Neuronal stem cell (in vitro differentiated cells): Measurements from ENCODE around the gene PRDX1.

ENCODE experiments used
- DNase-seq: peaks from one replicate; pipeline ENCODE4 v3.0.0-alpha.2; 2013; ENCODE audit warnings: low spot score
- H2AFZ ChIP-seq: one replicate; pipeline ENCODE4 v1.6.1; 2013; ENCODE audit warnings: mild to moderate bottlenecking, low read length, inconsistent platforms
- H2AK5ac ChIP-seq: 2 replicates; pipeline ENCODE4 v1.6.1; 2013; ENCODE audit warnings: low read depth, mild to moderate bottlenecking, inconsistent platforms, low read length, moderate library complexity, mixed read lengths
- H2BK120ac ChIP-seq: 2 replicates; pipeline ENCODE4 v1.6.1; 2013; ENCODE audit warnings: low read depth, mild to moderate bottlenecking, inconsistent platforms, low read length, moderate library complexity, mixed read lengths
- H2BK12ac ChIP-seq: one replicate; pipeline ENCODE4 v1.6.1; 2013; ENCODE audit warnings: low read length, inconsistent platforms
- H2BK15ac ChIP-seq: 2 replicates; pipeline ENCODE4 v1.6.1; 2013; ENCODE audit warnings: mild to moderate bottlenecking, low read length, inconsistent platforms, mixed read lengths
- H2BK5ac ChIP-seq: one replicate; pipeline ENCODE4 v1.6.1; 2013; ENCODE audit warnings: inconsistent platforms, mild to moderate bottlenecking, low read length, moderate library complexity
- H3K14ac ChIP-seq: one replicate; pipeline ENCODE4 v1.6.1; 2013; ENCODE audit warnings: low read length, inconsistent platforms
- H3K18ac ChIP-seq: 2 replicates; pipeline ENCODE4 v1.6.1; 2013; ENCODE audit warnings: low read length, inconsistent platforms
- H3K23ac ChIP-seq: 2 replicates; pipeline ENCODE4 v1.6.1; 2013; ENCODE audit warnings: low read depth, mild to moderate bottlenecking, mixed read lengths, low read length, inconsistent platforms; ENCODE audit not compliant: poor library complexity
- H3K27ac ChIP-seq: replicated peaks from 3 replicates; pipeline ENCODE4 v1.5.1; 2013; ENCODE audit warnings: low read length, inconsistent platforms
- H3K27me3 ChIP-seq, 3 experiments: 2 replicates each; pipeline ENCODE4 v1.6.1; 2013; ENCODE audit warnings: low read length in 3 of 3, mild to moderate bottlenecking in 2 of 3, inconsistent platforms in 1 of 3, low read depth in 1 of 3, mixed read lengths in 1 of 3, moderate library complexity in 1 of 3; ENCODE audit not compliant: control insufficient read depth in 3 of 3, insufficient read depth in 3 of 3
- H3K36me3 ChIP-seq, 2 donors: replicated peaks in 1 of 2; 2 replicates each; pipeline ENCODE4 v1.6.1; 2013; ENCODE audit warnings: low read length in 2 of 2; ENCODE audit not compliant: control insufficient read depth in 2 of 2, insufficient read depth in 2 of 2
- H3K4ac ChIP-seq: 2 replicates; pipeline ENCODE4 v1.6.1; 2013; ENCODE audit warnings: inconsistent platforms, mild to moderate bottlenecking, low read length, moderate library complexity
- H3K4me1 ChIP-seq, 2 donors: 1 replicate in 1 of 2; 2 replicates in 1 of 2; pipeline ENCODE4 v1.6.1; 2013; ENCODE audit warnings: low read length in 2 of 2, low read depth in 1 of 2; ENCODE audit not compliant: control insufficient read depth in 2 of 2, insufficient read depth in 1 of 2
- H3K4me2 ChIP-seq: one replicate; pipeline ENCODE4 v1.6.1; 2013; ENCODE audit warnings: mild to moderate bottlenecking, low read length, inconsistent platforms; ENCODE audit not compliant: insufficient read depth, poor library complexity, severe bottlenecking
- H3K4me3 ChIP-seq, 2 donors: 2 replicates each; pipeline ENCODE4 v1.5.1; 2013; ENCODE audit warnings: low read length in 2 of 2, mild to moderate bottlenecking in 2 of 2, inconsistent platforms in 1 of 2, moderate library complexity in 1 of 2
- H3K79me1 ChIP-seq: one replicate; pipeline ENCODE4 v1.6.1; 2013; ENCODE audit warnings: low read depth, mild to moderate bottlenecking, inconsistent platforms, low read length, moderate library complexity
- H3K9ac ChIP-seq: one replicate; pipeline ENCODE4 v1.6.1; 2013; ENCODE audit warnings: mild to moderate bottlenecking, low read depth, low read length, inconsistent platforms; ENCODE audit not compliant: poor library complexity
- H3K9me3 ChIP-seq, 2 donors: replicated peaks in 1 of 2; 2 replicates each; pipeline versions ENCODE3 to v1.6.1; 2013; ENCODE audit warnings: low read length in 2 of 2, mild to moderate bottlenecking in 2 of 2, inconsistent platforms in 1 of 2, low read depth in 1 of 2, mixed read lengths in 1 of 2, moderate library complexity in 1 of 2; ENCODE audit not compliant: control insufficient read depth in 2 of 2, insufficient read depth in 1 of 2
- H4K8ac ChIP-seq: one replicate; pipeline ENCODE4 v1.6.1; 2013; ENCODE audit warnings: low read depth, mild to moderate bottlenecking, inconsistent platforms, low read length, moderate library complexity
- H4K91ac ChIP-seq: one replicate; pipeline ENCODE4 v1.6.1; 2013; ENCODE audit warnings: low read length, low read depth, mild to moderate bottlenecking, inconsistent platforms; ENCODE audit not compliant: poor library complexity
- WGBS, 2 donors: extraction: QIAGEN DNeasy Blood & Tissue Kit; methylation state at CpG; one replicate each; pipeline ENCODE4 v1.1.7; 2013; ENCODE audit warnings: missing lambda C conversion rate in 2 of 2, mixed read lengths in 1 of 2; ENCODE audit not compliant: insufficient read length in 2 of 2, insufficient replicate concordance in 1 of 2; ENCODE audit errors: extremely low coverage in 2 of 2; 5-methylcytosine and 5-hydroxymethylcytosine counted together

Gene PRDX1

GRCh38 chr1:45503462-45504360, 18.0 kb downstream of the PRDX1 start:
- Histone ChIP-seq H3K27me3 (no peaks in the 10 kb centered on the region), H3K9me3 (no peaks in the 10 kb centered on the region), H3K36me3 (peaks cover 8 to 20% of the 10 kb centered on the region in 2 donors), H2BK120ac (no peak overlapping the region), H3K4ac (no peak overlapping the region), H3K79me1 (no peaks in the 10 kb centered on the region), H3K4me1 (peaks cover 4 to 9% of the 10 kb centered on the region in 2 donors), H3K9ac (no peak overlapping the region), H3K14ac (no peak overlapping the region), H4K91ac (no peak overlapping the region), H3K4me3 (no peak overlapping the region), H2AFZ (no peak overlapping the region), H3K23ac (no peak overlapping the region), H3K27ac (no peak overlapping the region), H3K18ac (no peak overlapping the region), H2BK15ac (no peak overlapping the region), H2BK5ac (no peak overlapping the region), H3K4me2 (no peak overlapping the region), H2AK5ac (no peak overlapping the region), H4K8ac (no peak overlapping the region), H2BK12ac (no peak overlapping the region)
- no CpG with 5 or more reads among the region's 14 CpGs for WGBS, 2 donors
- no peak for DNase-seq

- WGBS, 2 donors, result no CpG with 5 or more reads among the region's 2 CpGs
- no peak overlapping the region for H3K23ac ChIP-seq
- no peaks in the 10 kb centered on the region for H3K27me3 ChIP-seq
- H3K14ac ChIP-seq, result no peak overlapping the region
- H3K18ac ChIP-seq, result no peak overlapping the region
- peaks cover 0 to 5% of the 10 kb centered on the region in 2 donors for H3K36me3 ChIP-seq
- no peak overlapping the region for H2AK5ac ChIP-seq
- H3K79me1 ChIP-seq, result no peaks in the 10 kb centered on the region
- H3K27ac ChIP-seq, result no peak overlapping the region
- H4K8ac ChIP-seq, result no peak overlapping the region
- H2BK15ac ChIP-seq, result no peak overlapping the region
- H3K9ac ChIP-seq, result no peak overlapping the region
- no peaks in the 10 kb centered on the region for H3K9me3 ChIP-seq
- H4K91ac ChIP-seq, result no peak overlapping the region
- peaks cover 4 to 10% of the 10 kb centered on the region in 2 donors for H3K4me1 ChIP-seq
- no peak overlapping the region for H2BK5ac ChIP-seq
- peak overlapping the region in 1 of 2 donors; percentile 65 for H3K4me3 ChIP-seq
- DNase-seq, result no peak
- H2BK12ac ChIP-seq, result no peak overlapping the region
- no peak overlapping the region for H3K4me2 ChIP-seq
- no peak overlapping the region for H2BK120ac ChIP-seq
- no peak overlapping the region for H2AFZ ChIP-seq
- no peak overlapping the region for H3K4ac ChIP-seq
Observed at GRCh38 chr1:45501505-45501859, 20.2 kb downstream of the PRDX1 start.

GRCh38 chr1:45499415-45499769, 22.3 kb downstream of the PRDX1 start:
- Histone ChIP-seq H3K23ac (peak overlapping the region; percentile 11), H4K91ac (no peak overlapping the region), H3K27ac (no peak overlapping the region), H3K79me1 (no peaks in the 10 kb centered on the region), H3K36me3 (peaks cover 0 to 5% of the 10 kb centered on the region in 2 donors), H3K9me3 (no peaks in the 10 kb centered on the region), H2AK5ac (no peak overlapping the region), H2BK5ac (peak overlapping the region; percentile 54), H3K4ac (no peak overlapping the region), H3K4me3 (peak overlapping the region; percentile 65 to 88), H3K4me2 (peak overlapping the region; percentile 85), H3K18ac (peak overlapping the region; percentile 38), H4K8ac (no peak overlapping the region), H3K14ac (peak overlapping the region; percentile 60), H2BK120ac (no peak overlapping the region), H3K9ac (peak overlapping the region; percentile 71), H2BK12ac (no peak overlapping the region), H3K4me1 (peaks cover 4 to 10% of the 10 kb centered on the region in 2 donors), H2BK15ac (peak overlapping the region; percentile 10), H3K27me3 (no peaks in the 10 kb centered on the region), H2AFZ (peak overlapping the region; percentile 85)
- no CpG with 5 or more reads among the region's 7 CpGs for WGBS, 2 donors
- no peak for DNase-seq

DNA sequence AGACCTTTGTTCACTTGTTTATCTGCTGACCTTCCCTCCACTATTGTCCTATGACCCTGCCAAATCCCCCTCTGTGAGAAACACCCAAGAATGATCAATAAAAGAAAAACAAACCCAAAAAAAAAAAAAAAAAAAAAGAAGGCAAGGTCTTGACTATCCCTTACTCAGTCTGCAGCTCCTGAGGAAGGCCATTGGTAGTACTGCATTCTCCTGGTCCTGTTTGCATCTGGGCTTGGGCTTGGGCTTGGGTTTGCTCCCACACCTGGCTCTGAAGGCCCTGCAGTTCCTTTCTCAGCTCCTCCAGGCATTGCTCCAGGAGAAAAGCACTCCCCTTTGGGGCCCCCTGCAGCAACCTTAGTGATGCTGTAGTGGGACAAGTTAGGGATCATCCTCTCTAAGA, 23.4 kb downstream of the PRDX1 start:
- Histone ChIP-seq H3K9ac (no peak overlapping the region), H3K4me3 (no peak overlapping the region), H3K36me3 (no peaks in the 10 kb centered on the region), H2BK15ac (no peak overlapping the region), H3K79me1 (no peaks in the 10 kb centered on the region), H3K18ac (no peak overlapping the region), H2AFZ (no peak overlapping the region), H2BK5ac (no peak overlapping the region), H3K4me1 (peaks cover 4 to 10% of the 10 kb centered on the region in 2 donors), H3K9me3 (no peaks in the 10 kb centered on the region), H3K4ac (no peak overlapping the region), H2AK5ac (no peak overlapping the region), H3K23ac (no peak overlapping the region), H2BK12ac (no peak overlapping the region), H3K27me3 (no peaks in the 10 kb centered on the region), H4K91ac (no peak overlapping the region), H3K4me2 (no peak overlapping the region), H3K27ac (no peak overlapping the region), H3K14ac (no peak overlapping the region), H2BK120ac (no peak overlapping the region), H4K8ac (no peak overlapping the region)
- no peak for DNase-seq
